Sigmoid colon (tissue), 4 donors: ENCODE measurements around the gene DHPS.
"Not testable (repeated sequence)": the region's sequence is repeated elsewhere in the genome, so short reads cannot be mapped to it uniquely, and the experiment has no call there.

Source experiments
- CTCF ChIP-seq, 4 experiments: fragments of 450-650 bp in 3 of 4; fragments of 200-600 bp in 1 of 4; IDR thresholded peaks; one replicate each; pipeline ENCODE4 v1.5.1; 2016 to 2019; ENCODE audit warnings: antibody characterized with exemption in 4 of 4, mild to moderate bottlenecking in 3 of 4, moderate library complexity in 2 of 4
- EP300 ChIP-seq, 4 donors: sonication (generic); formaldehyde crosslinking; IDR thresholded peaks; one replicate each; pipeline ENCODE4 v1.6.1; 2017; ENCODE audit warnings: antibody characterized with exemption in 4 of 4
- POLR2A ChIP-seq, 2 donors: fragments of 450-650 bp; IDR thresholded peaks; one replicate each; pipeline ENCODE4 v1.6.1; 2016; ENCODE audit warnings: antibody characterized with exemption in 2 of 2, mild to moderate bottlenecking in 2 of 2, moderate library complexity in 2 of 2
- POLR2AphosphoS5 ChIP-seq, 4 donors: sonication (generic); formaldehyde crosslinking; IDR thresholded peaks; one replicate each; pipeline ENCODE4 v1.6.1; 2017; ENCODE audit warnings: antibody characterized with exemption in 4 of 4

DNA sequence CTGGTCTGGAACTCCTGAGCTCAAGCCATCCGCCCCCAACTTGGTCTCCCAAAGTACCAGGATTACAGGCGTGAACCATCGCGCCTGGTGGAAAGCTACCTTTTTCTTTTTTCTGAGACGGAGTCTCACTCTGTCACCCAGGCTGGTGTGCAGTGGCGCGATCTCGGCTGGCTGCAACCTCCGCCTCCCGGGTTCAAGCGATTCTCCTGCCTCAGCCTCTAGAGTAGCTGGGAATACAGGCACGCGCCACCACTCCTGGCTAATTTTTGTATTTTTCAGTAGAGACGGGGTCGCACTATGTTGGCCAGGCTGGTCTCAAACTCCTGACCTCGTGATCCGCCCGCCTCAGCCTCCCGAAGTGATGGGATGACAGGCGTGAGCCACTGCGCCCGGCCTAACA lies 15.7 kb upstream of the DHPS start:
- not testable (repeated sequence) for TF ChIP-seq CTCF, POLR2A, POLR2AphosphoS5, EP300 (IDR thresholded peaks at IDR 0.05)
